Lower leg skin (tissue), 3 donors: ENCODE measurements around the gene CNNM2.

ENCODE experiments used
- POLR2A ChIP-seq, 2 donors: fragments of 450-650 bp; IDR thresholded peaks; one replicate each; pipeline ENCODE4 v1.6.1; 2016 to 2017; ENCODE audit warnings: antibody characterized with exemption in 2 of 2, mild to moderate bottlenecking in 1 of 2, moderate library complexity in 1 of 2
- TF ChIP-seq, protein P1 (sequence below), 3 donors: fragments of 450-650 bp; IDR thresholded peaks; one replicate each; pipeline ENCODE4 v1.5.1; 2016; ENCODE audit warnings: antibody characterized with exemption in 3 of 3, mild to moderate bottlenecking in 3 of 3, moderate library complexity in 2 of 3

DNA sequence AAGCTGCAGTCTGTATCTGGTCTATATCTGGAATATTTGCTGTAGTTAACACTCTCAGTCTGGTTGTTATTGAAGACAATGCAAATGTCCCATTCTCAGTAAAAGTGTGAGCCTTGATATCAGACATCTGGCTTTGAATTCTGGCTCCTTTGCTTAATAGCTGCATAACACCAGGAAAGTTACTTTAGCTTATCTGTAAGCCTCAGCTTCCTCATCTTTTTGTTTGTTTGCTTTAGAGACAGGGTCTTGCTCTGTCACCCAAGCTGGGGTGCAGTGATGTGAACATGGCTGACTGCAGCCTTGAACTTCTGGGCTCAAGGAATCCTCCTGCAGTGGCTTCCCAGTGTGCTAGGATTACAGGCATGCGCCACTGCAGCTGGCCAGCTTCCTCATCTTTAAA is 41.3 kb downstream of the CNNM2 start:
- TF ChIP-seq, protein P1, sequence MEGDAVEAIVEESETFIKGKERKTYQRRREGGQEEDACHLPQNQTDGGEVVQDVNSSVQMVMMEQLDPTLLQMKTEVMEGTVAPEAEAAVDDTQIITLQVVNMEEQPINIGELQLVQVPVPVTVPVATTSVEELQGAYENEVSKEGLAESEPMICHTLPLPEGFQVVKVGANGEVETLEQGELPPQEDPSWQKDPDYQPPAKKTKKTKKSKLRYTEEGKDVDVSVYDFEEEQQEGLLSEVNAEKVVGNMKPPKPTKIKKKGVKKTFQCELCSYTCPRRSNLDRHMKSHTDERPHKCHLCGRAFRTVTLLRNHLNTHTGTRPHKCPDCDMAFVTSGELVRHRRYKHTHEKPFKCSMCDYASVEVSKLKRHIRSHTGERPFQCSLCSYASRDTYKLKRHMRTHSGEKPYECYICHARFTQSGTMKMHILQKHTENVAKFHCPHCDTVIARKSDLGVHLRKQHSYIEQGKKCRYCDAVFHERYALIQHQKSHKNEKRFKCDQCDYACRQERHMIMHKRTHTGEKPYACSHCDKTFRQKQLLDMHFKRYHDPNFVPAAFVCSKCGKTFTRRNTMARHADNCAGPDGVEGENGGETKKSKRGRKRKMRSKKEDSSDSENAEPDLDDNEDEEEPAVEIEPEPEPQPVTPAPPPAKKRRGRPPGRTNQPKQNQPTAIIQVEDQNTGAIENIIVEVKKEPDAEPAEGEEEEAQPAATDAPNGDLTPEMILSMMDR (IDR thresholded peaks at IDR 0.05): no peak
- no peak for TF ChIP-seq POLR2A (IDR thresholded peaks at IDR 0.05)
